ENCODE measurements around the gene SOCS6.
A peak's percentile ranks its signal among the peaks of the same experiment; 100 is the strongest.

Gene SOCS6

GRCh38 chr18:70288171-70288850, 534 bp upstream of the SOCS6 start:
- DNase-seq, result peak in 13 of 58 donors; percentile 14 to 49 (median 40)

GRCh38 chr18:70289351-70290312, 787 bp downstream of the SOCS6 start:
- DNase-seq, result peak in 11 of 58 donors; percentile 8 to 61 (median 20)

- no peak for DNase-seq
These were observed 1.8 kb downstream of the SOCS6 start for GRCh38 chr18:70290482-70291294.

GRCh38 chr18:70291295-70291574, 2.4 kb downstream of the SOCS6 start:
- DNase-seq, result no peak

- no peak for DNase-seq
These were observed 3.8 kb downstream of the SOCS6 start for GRCh38 chr18:70292628-70293027.

- DNase-seq, result no peak
These were observed 4.3 kb downstream of the SOCS6 start for GRCh38 chr18:70293166-70293565.

- DNase-seq, result no peak
These were observed 5.8 kb downstream of the SOCS6 start for GRCh38 chr18:70294471-70295191.

DNA sequence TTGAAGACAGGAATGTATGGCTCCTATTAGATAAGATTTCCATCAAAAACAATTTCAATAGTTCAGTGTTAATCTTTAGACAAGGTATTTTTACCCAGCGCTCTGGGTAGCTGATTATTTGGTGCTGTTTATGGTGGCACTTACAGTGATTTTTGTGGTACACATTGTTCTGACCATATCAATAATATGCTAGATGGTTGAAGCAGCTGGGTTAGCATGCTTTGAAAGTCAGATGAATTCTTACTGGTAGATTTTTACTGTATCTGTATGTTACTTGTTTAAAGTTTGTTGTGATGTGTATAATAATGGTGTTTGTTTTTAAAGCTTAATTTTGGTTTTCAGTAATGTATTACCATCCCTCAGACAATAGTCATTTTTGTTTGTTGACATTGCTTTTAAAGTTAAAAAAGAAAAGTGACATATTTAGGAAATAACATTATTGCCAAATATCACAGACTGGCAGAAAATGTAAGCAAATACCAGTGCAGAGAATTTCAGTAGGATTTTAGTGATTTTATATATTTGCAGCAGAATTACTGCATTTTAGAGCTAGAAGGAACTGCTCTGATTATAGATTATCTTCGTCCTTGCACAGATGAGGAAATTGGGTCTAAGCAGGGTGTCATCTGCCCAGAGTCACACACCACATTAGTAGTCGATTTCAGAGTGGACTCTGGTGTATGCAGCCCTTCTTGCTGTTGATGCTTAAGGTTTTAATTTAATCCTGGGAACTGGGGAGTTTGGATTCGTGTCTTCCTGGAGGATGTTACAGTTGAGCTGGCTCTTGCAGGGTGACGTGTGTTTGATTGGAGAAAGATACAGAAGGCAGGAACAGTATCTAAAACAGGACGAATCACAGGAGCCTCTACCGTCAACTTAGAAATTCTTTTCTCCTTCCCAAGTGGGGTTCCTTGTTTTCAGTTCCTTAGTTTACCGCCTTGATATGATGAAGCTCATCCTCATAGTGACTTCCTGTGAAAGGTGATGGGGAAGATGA, 6.6 kb downstream of the SOCS6 start:
- DNase-seq, result no peak

DNA sequence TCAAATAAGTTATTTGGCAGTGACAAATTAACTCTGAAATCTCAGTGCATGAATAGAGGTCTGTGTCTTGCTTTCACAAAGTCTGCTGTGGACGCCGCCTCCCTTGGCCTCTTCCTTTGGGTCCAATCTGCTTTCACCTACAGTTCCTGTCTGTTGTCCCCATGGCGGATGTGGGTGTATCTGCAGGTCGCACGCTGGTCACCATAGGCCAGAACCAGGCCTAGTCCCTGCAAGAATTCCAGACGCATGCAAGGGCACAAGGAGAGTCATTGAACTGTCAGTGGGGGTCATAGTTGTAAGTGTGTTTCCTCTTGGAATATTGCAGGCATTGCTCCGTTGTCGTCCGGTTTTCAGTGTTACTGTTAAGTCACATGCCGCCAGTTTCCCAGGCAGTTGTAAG, 7.4 kb downstream of the SOCS6 start:
- DNase-seq, result peak in 2 of 58 donors; percentile 7 to 20

GRCh38 chr18:70296781-70297180, 7.9 kb downstream of the SOCS6 start:
- DNase-seq, result no peak

- DNase-seq, result no peak
These were observed 10.5 kb downstream of the SOCS6 start for GRCh38 chr18:70299393-70299792.

- no peak for DNase-seq
These were observed 12.8 kb downstream of the SOCS6 start for GRCh38 chr18:70301667-70302066.

GRCh38 chr18:70308555-70309294, 19.9 kb downstream of the SOCS6 start:
- DNase-seq, result no peak

DNA sequence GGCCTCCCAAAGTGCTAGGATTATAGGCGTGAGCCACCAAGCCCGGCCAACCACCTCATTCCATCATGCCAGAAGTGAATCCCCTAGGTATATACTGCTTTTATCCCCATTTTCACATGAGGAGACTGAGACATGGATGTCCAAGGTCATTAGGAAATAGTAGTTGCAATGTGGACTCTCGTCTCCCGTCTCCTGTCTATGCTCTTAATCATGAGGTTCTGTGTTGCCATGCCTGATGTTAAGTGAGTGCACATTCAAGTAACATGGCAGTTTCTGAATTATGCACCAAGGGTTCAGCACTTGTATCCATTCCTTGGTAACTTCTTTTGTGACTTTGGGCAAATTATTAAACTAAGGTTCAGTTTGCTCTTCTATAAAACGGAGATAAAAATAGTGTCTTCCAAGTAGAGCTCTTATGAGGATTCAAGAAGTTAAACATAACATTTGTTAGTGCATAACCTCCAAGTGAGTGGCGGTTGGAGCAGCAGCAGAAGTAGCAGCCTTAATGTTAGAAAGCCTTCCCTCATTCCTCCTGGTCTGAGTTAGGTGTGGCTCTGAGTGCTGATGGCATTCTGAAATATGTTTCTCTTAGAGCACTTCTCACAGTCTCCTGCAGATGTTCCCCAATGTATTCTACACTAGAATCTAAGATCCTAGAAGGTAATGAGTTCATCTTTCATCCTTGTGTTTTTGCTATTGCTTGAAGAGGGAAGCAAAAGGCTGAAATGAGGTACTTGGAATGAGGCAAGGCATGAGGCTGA, 21.9 kb downstream of the SOCS6 start:
- DNase-seq, result no peak

DNA sequence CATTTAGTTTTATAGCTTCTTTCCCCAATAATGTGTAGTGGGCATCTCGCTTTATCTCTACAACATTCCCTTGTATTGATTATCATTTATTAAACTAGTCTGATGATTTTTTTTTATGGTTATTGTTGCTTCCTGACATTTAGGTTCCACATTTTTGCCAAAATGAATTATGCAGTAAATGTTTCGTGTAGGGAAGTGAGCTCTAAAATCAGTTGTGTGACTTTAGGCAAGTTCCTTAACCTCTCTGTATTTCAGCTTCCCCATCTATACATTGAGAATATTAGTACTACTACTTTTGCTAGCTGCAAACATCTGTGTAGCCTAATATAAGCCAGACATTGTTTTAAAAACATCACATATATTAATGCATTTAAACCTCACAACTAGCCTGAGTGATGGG, 22.9 kb downstream of the SOCS6 start:
- DNase-seq, result no peak

DNA sequence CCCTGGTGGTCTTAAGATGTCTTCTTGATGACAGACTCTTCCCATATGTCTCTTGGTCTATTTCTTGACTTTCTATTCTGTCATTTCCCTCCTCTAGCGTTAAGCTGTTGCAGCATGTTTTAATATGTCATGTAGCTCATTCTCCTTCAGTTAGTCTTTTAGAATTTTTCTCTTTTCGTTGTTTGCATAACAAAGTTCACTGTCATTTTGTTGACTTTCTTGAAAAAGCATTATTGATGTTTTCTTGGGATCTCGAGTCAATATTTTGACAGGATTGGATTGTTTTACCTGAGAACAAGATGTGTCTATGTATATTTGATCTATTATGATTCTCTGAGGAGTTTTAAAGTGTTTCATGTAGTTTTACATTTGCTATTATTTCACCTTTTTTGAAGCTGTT, 24.8 kb downstream of the SOCS6 start:
- no peak for DNase-seq

- DNase-seq, result no peak
These were observed 25.4 kb downstream of the SOCS6 start for GRCh38 chr18:70314151-70314782.

DNA sequence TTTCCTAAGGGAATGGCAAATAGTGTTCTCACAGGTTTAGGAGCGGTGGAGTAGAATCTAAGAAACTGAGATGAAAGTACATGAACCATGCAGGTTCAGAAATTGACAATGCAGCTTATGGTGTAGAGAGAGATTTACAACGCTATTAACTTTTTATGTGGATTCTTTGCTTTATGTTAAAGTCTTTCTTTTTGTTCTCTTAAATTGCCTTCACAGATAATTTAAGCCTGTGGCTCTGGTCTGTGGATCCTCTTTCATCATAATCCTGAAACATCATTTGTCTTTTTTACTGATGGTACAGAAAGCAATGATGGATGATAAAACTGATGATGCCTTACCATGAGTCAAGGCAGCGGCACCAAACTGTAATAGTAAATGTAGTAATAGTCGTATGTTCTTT, 30.3 kb downstream of the SOCS6 start:
- no peak for DNase-seq
